SK-N-SH (cell line): ENCODE results near the gene GPR63. TPM values are rescaled to one million over a fixed set of nuclear protein-coding genes. Genes with fewer than 3 reads are reported as not detected.

Source experiments
- CTCF ChIA-PET: fragments of 300-600, 350-600 bp; formaldehyde crosslinking; extraction: SDS; loops from one replicate; lab custom pipeline; 2021; lab: Yijun Ruan, JAX
- POLR2A ChIA-PET: fragments of 350-600 bp; sonication (Branson Sonifier 250); formaldehyde crosslinking; extraction: SDS; loops from one replicate; lab custom pipeline; 2020; ENCODE audit warnings: antibody characterized with exemption, inconsistent platforms; lab: Yijun Ruan, JAX
- DNase-seq: peaks from one replicate; pipeline ENCODE4 v3.0.0; 2012
- H2AFZ ChIP-seq: fragments of 200-600 bp; sonication (generic); 2 replicates; pipeline ENCODE4 v1.8.1; 2016; ENCODE audit warnings: antibody characterized with exemption, mild to moderate bottlenecking, low read depth
- H3F3A ChIP-seq: fragments of 200-600 bp; sonication (generic); replicated peaks from 2 replicates; pipeline ENCODE3; 2016; ENCODE audit warnings: antibody characterized with exemption, mild to moderate bottlenecking; ENCODE audit not compliant: insufficient read depth
- H3K27ac ChIP-seq, 2 experiments: fragments of 200-500 bp in 1 of 2; fragments of 200-600 bp in 1 of 2; sonication (Bioruptor generic) in 1 of 2; sonication (generic), shearing (Covaris generic) in 1 of 2; 2 replicates each; pipeline versions ENCODE4 v1.5.1 to v1.6.1; 2014 to 2016; ENCODE audit warnings: low read depth in 2 of 2, inconsistent platforms in 1 of 2, low read length in 1 of 2, mild to moderate bottlenecking in 1 of 2, mixed read lengths in 1 of 2
- H3K27me3 ChIP-seq: fragments of 200-600 bp; sonication (generic), shearing (Covaris generic); 2 replicates; pipeline ENCODE4 v1.6.1; 2016; ENCODE audit warnings: mixed run types; ENCODE audit not compliant: insufficient read depth
- H3K36me3 ChIP-seq, 2 experiments: fragments of 200-500 bp in 1 of 2; fragments of 200-600 bp in 1 of 2; sonication (Bioruptor generic) in 1 of 2; sonication (generic) in 1 of 2; replicated peaks in 1 of 2; 2 replicates each; pipeline versions ENCODE3 to v1.5.1; 2014 to 2016; ENCODE audit warnings: low read length in 1 of 2, mild to moderate bottlenecking in 1 of 2; ENCODE audit not compliant: insufficient read depth in 2 of 2, control insufficient read depth in 1 of 2
- H3K4me1 ChIP-seq, 2 experiments: fragments of 200-500 bp in 1 of 2; fragments of 200-600 bp in 1 of 2; sonication (Bioruptor generic) in 1 of 2; sonication (generic), shearing (Covaris generic) in 1 of 2; 2 replicates each; pipeline versions ENCODE4 v1.5.1 to v1.6.1; 2014 to 2016; ENCODE audit warnings: low read depth in 1 of 2, low read length in 1 of 2, mixed run types in 1 of 2; ENCODE audit not compliant: insufficient read depth in 2 of 2, control insufficient read depth in 1 of 2
- H3K4me2 ChIP-seq: fragments of 200-600 bp; sonication (generic), shearing (Covaris generic); 2 replicates; pipeline ENCODE4 v1.6.1; 2017; ENCODE audit warnings: mixed run types
- H3K4me3 ChIP-seq, 2 experiments: fragments of 200-500 bp in 1 of 2; fragments of 200-600 bp in 1 of 2; sonication (Bioruptor generic) in 1 of 2; sonication (generic), shearing (Covaris generic) in 1 of 2; 2 replicates each; pipeline versions ENCODE4 v1.5.1 to v1.8.1; 2014 to 2016; ENCODE audit warnings: low read depth in 2 of 2, inconsistent platforms in 1 of 2, low read length in 1 of 2, mild to moderate bottlenecking in 1 of 2, mixed read lengths in 1 of 2, moderate library complexity in 1 of 2
- H3K79me2 ChIP-seq: fragments of 200-600 bp; sonication (generic); 2 replicates; pipeline ENCODE4 v1.8.1; 2017; ENCODE audit warnings: mild to moderate bottlenecking; ENCODE audit not compliant: insufficient read depth
- H3K9ac ChIP-seq: fragments of 200-600 bp; sonication (generic); 2 replicates; pipeline ENCODE4 v1.6.1; 2017; ENCODE audit warnings: mixed run types
- H3K9me2 ChIP-seq: fragments of 200-600 bp; sonication (generic); 2 replicates; pipeline ENCODE4 v1.6.1; 2017; ENCODE audit warnings: mixed run types
- H3K9me3 ChIP-seq: fragments of 200-600 bp; sonication (generic); 2 replicates; pipeline ENCODE4 v1.6.1; 2017; ENCODE audit warnings: mixed run types, mild to moderate bottlenecking, moderate library complexity
- H4K20me1 ChIP-seq: fragments of 200-600 bp; sonication (generic); 2 replicates; pipeline ENCODE4 v1.6.1; 2017; ENCODE audit warnings: mild to moderate bottlenecking, mixed run types; ENCODE audit not compliant: insufficient read depth
- CTCF ChIP-seq: fragments of 200-600 bp; sonication (generic); IDR thresholded peaks from 2 replicates; pipeline ENCODE4 v1.6.1; 2017; ENCODE audit warnings: antibody characterized with exemption, mild to moderate bottlenecking, moderate library complexity
- ELF1 ChIP-seq: IDR thresholded peaks from 2 replicates; pipeline ENCODE4 v1.4.0; 2012
- EP300 ChIP-seq, 2 experiments: IDR thresholded peaks; 2 replicates each; pipeline versions ENCODE4 v1.4.0 to v1.6.1; 2012; ENCODE audit warnings: borderline replicate concordance in 1 of 2, low read depth in 1 of 2, low read length in 1 of 2
- EZH2phosphoT487 ChIP-seq: fragments of 200-600 bp; sonication (generic); IDR thresholded peaks from 2 replicates; pipeline ENCODE4 v1.6.1; 2017; ENCODE audit warnings: low read depth, mixed run types, mild to moderate bottlenecking, antibody characterized with exemption, moderate library complexity, borderline replicate concordance
- GABPA ChIP-seq: IDR thresholded peaks from 2 replicates; pipeline ENCODE4 v1.4.0; 2012; ENCODE audit warnings: low read depth, mild to moderate bottlenecking
- GATA2 ChIP-seq: sonication (generic); formaldehyde crosslinking; IDR thresholded peaks from 2 replicates; pipeline ENCODE4 v1.5.0; 2020; ENCODE audit warnings: mild to moderate bottlenecking, missing genetic modification reagents
- IRF3 ChIP-seq: fragments of 150-350 bp; IDR thresholded peaks from 2 replicates; pipeline ENCODE4 v1.6.1; 2016; ENCODE audit warnings: mild to moderate bottlenecking, low read depth, low read length
- NRF1 ChIP-seq: IDR thresholded peaks from 2 replicates; pipeline ENCODE4 v1.6.1; 2012; ENCODE audit warnings: low read depth, mild to moderate bottlenecking, low read length
- PBX3 ChIP-seq: IDR thresholded peaks from 2 replicates; pipeline ENCODE4; 2012
- POLR2AphosphoS5 ChIP-seq: IDR thresholded peaks from 2 replicates; pipeline ENCODE4 v1.6.1; 2012; ENCODE audit warnings: low read depth, low read length
- RAD21 ChIP-seq: IDR thresholded peaks from 2 replicates; pipeline ENCODE4 v1.6.1; 2012; ENCODE audit warnings: mild to moderate bottlenecking, low read length
- RCOR1 ChIP-seq: fragments of 150-350 bp; IDR thresholded peaks from 2 replicates; pipeline ENCODE4 v1.6.1; 2017; ENCODE audit warnings: antibody characterized with exemption, low read length
- RFX5 ChIP-seq: IDR thresholded peaks from 2 replicates; pipeline ENCODE4 v1.6.1; 2012; ENCODE audit warnings: mild to moderate bottlenecking, improper control_type of control experiment, low read length
- RXRA ChIP-seq: IDR thresholded peaks from 2 replicates; pipeline ENCODE4 v1.4.0; 2012; ENCODE audit warnings: low read depth, mild to moderate bottlenecking, borderline replicate concordance
- SIN3A ChIP-seq: IDR thresholded peaks from 2 replicates; pipeline ENCODE4 v1.6.1; 2012; ENCODE audit warnings: low read depth, mild to moderate bottlenecking, low read length, moderate library complexity, borderline replicate concordance
- TAF1 ChIP-seq: IDR thresholded peaks from 2 replicates; pipeline ENCODE4 v1.6.1; 2012; ENCODE audit warnings: low read depth, mild to moderate bottlenecking, low read length, moderate library complexity, borderline replicate concordance
- YY1 ChIP-seq: IDR thresholded peaks from 2 replicates; pipeline ENCODE4 v1.4.0; 2012; ENCODE audit warnings: low read depth, mild to moderate bottlenecking
- ZBTB33 ChIP-seq: IDR thresholded peaks from 2 replicates; pipeline ENCODE4 v1.4.0; 2012; ENCODE audit warnings: low read depth, borderline replicate concordance
- WGBS: methylation state at CpG from one replicate; pipeline ENCODE4 v1.1.6; 2017; ENCODE audit warnings: low lambda C conversion rate; 5-methylcytosine and 5-hydroxymethylcytosine counted together
- polyA plus RNA-seq, 3 experiments: library from polyadenylated mRNA; depleted of rRNA; stranded (reverse); fragments of >200 nt; gene quantifications; 2 replicates each; pipeline ENCODE4 v1.2.3, GENCODE V29; 2012
- TF ChIP-seq, protein P1 (sequence below): IDR thresholded peaks from 2 replicates; pipeline ENCODE4 v1.4.0; 2012; ENCODE audit warnings: low read depth
- TF ChIP-seq, protein P2 (sequence below): IDR thresholded peaks from 2 replicates; pipeline ENCODE4 v1.4.0; 2012; ENCODE audit warnings: low read depth, borderline replicate concordance

GPR63 gene
- polyA plus RNA-seq, 1 of the 3 experiments (the other 2 are of a cell fraction) = 0.53 TPM

DNA sequence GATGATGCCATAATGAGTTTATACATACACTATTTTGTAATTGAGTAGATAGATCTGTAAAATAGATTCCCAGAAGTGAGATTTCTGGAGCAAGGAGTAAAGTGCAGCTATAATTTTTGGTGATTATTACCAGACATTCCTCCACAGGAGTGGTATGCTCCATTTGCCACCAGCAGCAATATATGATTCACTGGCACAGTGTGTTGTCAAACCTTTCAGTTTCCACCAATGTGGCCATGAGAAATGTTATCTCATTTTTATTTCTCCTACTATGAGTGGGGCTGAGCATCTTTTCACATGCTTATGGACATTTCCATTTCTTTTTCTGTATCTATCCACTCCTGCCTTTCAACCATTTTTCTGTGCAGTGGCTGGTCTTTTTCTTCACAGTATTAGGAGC lies 70.5 kb downstream of the GPR63 start:
- no peaks in the 10 kb centered on the region for H3F3A ChIP-seq
- CTCF ChIA-PET = no interaction called here
- no peak overlapping the region for H2AFZ ChIP-seq
- H3K9me3 ChIP-seq = no peaks in the 10 kb centered on the region
- no peaks in the 10 kb centered on the region for H3K9me2 ChIP-seq
- no peak for DNase-seq
- no peaks in the 10 kb centered on the region for H3K79me2 ChIP-seq
- H3K27me3 ChIP-seq = no peaks in the 10 kb centered on the region
- POLR2A ChIA-PET = no interaction called here
- H3K27ac ChIP-seq = no peak overlapping the region
- no peaks in the 10 kb centered on the region for H4K20me1 ChIP-seq
- no peak overlapping the region for H3K4me3 ChIP-seq
- H3K4me2 ChIP-seq = no peak overlapping the region
- no peaks in the 10 kb centered on the region for H3K36me3 ChIP-seq
- TF ChIP-seq, protein P1, sequence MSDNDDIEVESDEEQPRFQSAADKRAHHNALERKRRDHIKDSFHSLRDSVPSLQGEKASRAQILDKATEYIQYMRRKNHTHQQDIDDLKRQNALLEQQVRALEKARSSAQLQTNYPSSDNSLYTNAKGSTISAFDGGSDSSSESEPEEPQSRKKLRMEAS = no peak
- TF ChIP-seq RFX5 (no peak), EP300 (IDR thresholded peaks at IDR 0.05; ENCODE audit: borderline replicate concordance in 1 of 2, low read depth in 1 of 2, low read length in 1 of 2) (no peak), CTCF (no peak), RAD21 (no peak)
- H3K4me1 ChIP-seq = no peaks in the 10 kb centered on the region
- H3K9ac ChIP-seq = no peak overlapping the region

- H3K36me3 ChIP-seq = no peaks in the 10 kb centered on the region
- no peaks in the 10 kb centered on the region for H4K20me1 ChIP-seq
- ChIA-PET POLR2A (no interaction called here), CTCF (no interaction called here)
- no peak overlapping the region for H3K4me3 ChIP-seq
- no peak overlapping the region for H3K4me2 ChIP-seq
- no CpG with 5 or more reads among the region's 6 CpGs for WGBS
- no peak for TF ChIP-seq NRF1
- TF ChIP-seq RXRA = no peak
- no peak for TF ChIP-seq POLR2AphosphoS5
- no peak for TF ChIP-seq IRF3
- TF ChIP-seq GABPA = no peak
- TF ChIP-seq EP300 (IDR thresholded peaks at IDR 0.05; ENCODE audit: borderline replicate concordance in 1 of 2, low read depth in 1 of 2, low read length in 1 of 2) = no peak
- no peak for TF ChIP-seq RCOR1
- no peak for TF ChIP-seq ZBTB33
- no peak for TF ChIP-seq ELF1
- TF ChIP-seq TAF1 = no peak
- TF ChIP-seq EZH2phosphoT487 = no peak
- TF ChIP-seq, protein P2, sequence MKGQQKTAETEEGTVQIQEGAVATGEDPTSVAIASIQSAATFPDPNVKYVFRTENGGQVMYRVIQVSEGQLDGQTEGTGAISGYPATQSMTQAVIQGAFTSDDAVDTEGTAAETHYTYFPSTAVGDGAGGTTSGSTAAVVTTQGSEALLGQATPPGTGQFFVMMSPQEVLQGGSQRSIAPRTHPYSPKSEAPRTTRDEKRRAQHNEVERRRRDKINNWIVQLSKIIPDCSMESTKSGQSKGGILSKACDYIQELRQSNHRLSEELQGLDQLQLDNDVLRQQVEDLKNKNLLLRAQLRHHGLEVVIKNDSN = no peak
- TF ChIP-seq SIN3A = no peak
- TF ChIP-seq, protein P1 = no peak
- no peak for TF ChIP-seq PBX3
- no peak for TF ChIP-seq YY1
- TF ChIP-seq GATA2 (CRISPR knock-in tag) = no peak
- DNase-seq = no peak
- H3K27me3 ChIP-seq = no peaks in the 10 kb centered on the region
- H3K79me2 ChIP-seq = no peaks in the 10 kb centered on the region
- no peaks in the 10 kb centered on the region for H3F3A ChIP-seq
- H3K9me3 ChIP-seq = no peaks in the 10 kb centered on the region
- no peaks in the 10 kb centered on the region for H3K9me2 ChIP-seq
- H3K9ac ChIP-seq = no peak overlapping the region
- no peaks in the 10 kb centered on the region; a peak in 1 of 4 replicates for H3K4me1 ChIP-seq
- no peak overlapping the region for H3K27ac ChIP-seq
- no peak overlapping the region for H2AFZ ChIP-seq
Observed at GRCh38 chr6:96762599-96762998, 74.7 kb downstream of the GPR63 start.
